ENCODE results near the gene KCNJ6.

Gene KCNJ6

DNA sequence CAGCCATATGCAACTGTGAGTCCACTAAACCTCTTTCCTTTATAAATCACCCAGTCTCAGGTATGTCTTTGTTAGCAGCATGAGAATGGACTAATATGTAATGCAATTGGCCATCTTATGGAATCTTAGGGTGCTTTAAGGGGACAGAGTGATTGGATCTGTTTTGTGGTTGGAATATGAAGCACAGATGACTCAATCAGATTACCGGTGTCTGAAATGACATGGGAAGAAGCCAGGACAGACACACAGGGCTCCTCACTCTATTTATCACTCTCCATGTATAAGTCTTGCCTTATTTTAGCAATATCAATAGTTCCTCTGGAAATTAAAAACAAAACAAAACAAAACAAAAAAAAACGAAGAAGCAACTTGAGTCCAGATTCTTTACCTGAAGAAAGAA is 12.9 kb downstream of the KCNJ6 start:
- DNase-seq, result no peak

DNA sequence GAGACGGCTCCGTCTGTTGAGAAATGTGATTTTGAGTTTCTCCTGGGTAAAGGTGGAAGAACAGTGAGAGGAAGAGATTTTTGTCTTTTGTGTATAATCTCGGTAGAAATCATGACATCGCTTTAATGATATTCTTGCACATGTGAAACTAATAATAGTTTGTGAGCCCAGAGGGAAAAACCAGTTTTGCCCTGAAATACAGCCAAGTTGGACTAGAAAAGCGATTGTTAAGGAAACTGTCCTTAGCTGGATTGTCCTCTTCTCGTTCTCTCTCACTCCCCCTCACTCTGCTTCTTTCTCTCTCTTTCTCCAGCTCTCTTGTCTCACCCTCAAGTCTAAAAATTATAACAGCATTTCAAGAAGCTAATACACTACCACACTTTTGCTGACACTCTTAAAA is 17.1 kb downstream of the KCNJ6 start:
- DNase-seq, result no peak

GRCh38 chr21:37896788-37897187 is 19.5 kb downstream of the KCNJ6 start:
- no peak for DNase-seq

DNA sequence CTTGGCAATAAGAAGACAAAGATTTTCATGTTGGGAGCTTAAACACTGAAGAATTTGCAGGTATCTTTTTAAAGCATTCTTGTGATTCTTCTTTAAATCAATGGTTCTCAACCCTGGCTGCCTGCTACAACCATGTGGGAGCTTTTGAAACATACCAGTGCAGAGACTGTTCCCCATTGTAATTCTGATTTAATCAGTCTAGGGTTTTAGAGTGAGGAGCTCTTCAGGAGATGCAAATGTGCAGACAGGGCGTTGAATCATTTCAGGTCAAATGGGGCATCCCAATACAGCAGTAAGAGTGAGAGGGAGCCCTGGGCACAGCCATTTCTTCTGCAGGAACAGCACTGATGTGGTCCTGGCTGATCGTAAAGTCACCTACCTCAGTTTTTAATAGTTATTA is 24.3 kb downstream of the KCNJ6 start:
- no peak for DNase-seq

GRCh38 chr21:37888659-37889058 is 27.6 kb downstream of the KCNJ6 start:
- DNase-seq, result no peak

- DNase-seq, result no peak
These were observed 29.4 kb downstream of the KCNJ6 start for GRCh38 chr21:37886726-37887299.

GRCh38 chr21:37886120-37886519 is 30.1 kb downstream of the KCNJ6 start:
- DNase-seq, result no peak

GRCh38 chr21:37878946-37879660 is 37.2 kb downstream of the KCNJ6 start:
- DNase-seq, result no peak

DNA sequence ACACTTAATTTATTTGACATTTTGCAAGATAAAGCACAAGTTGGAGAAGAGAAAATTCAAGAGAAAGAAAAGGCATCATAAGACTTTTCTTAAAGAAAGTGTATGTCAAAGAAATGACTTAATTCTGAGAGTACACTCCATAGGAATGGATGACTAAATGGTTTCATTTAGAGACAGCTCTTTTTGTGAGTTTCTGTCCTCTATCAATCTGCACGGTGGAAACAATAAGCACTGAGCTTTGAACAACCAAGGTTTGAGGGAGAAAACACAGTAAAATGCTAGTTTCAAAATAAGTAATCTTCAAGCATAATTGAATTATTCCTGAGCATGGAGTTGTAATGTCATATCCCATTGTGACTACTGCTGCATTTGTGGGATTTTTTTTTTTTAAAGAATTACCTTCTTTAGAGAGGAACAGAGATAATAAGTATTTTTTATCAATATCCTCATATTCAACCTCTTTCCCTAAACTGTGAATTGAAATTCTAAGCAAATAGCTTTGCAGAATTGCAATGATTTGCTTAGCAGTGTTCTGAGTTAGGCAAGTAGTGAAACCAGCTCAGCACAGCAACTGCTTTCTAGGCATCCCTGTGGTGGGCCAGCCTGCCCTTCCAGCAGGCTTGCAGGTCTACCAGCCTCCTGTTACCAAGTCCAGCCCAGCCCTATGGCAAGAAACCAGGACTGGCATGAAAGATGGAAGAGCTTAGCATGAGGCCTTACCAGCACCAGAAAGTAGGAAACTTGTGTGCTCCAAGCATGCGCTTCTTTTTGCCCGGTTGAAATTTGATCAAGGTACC is 38.2 kb downstream of the KCNJ6 start:
- DNase-seq, result no peak

DNA sequence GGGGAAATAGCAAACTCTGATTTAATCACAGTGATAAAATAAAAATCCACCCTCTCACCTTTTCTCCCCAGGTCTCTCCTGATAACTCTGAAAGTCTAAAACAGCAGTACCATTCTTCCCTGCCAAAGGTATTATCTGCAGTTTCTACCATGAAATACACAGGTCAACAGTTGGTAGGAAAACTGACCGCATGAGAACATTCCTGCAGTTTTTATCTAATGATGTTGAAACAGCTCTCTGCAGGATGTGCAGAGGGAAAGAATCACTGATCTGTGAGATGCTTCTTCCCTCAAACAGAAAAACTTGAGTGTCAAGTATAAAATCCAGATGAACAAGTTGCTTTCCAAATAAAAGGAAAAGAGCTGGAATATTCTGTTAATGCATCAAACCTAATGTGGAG is 39.1 kb downstream of the KCNJ6 start:
- DNase-seq, result no peak

GRCh38 chr21:37876561-37876960 is 39.7 kb downstream of the KCNJ6 start:
- DNase-seq, result no peak

- DNase-seq, result no peak
These were observed 41.1 kb downstream of the KCNJ6 start for GRCh38 chr21:37874904-37875780.

DNA sequence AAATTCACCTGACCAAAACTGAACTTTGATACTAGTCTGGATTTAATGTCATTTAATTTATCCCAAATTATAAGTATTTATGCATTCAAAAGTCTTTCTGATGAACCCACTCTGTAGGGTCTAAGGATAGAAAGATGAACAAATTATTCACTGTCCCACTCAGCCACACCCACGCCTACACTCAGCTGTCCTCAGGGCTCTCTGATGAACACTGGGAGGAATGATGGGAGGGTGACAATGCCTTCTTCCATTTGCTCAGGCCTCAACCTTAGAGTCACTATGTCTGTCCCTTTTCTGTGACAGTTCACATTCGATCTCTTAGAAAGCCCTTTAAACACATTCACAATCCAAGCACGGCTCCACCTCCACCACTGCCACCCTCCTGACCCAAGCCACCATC is 41.8 kb downstream of the KCNJ6 start:
- no peak for DNase-seq

DNA sequence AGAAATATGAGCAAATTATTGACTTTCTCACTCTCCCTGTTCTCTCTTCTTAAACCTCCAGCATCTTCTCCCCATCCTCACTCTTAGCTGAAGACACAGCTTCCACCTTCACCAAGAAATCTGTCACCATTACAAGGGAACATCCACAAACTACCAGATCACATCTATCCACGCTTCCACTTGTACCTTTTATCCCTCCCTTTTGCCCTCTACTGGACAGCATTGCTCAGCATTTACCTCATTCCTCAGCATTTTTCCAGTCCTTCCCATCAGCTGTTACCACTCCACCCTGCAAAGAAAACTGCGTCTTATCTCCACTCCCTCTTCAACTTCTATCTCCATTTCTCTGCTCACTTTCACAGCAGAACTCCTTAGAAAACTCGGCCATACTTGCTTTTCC is 42.6 kb downstream of the KCNJ6 start:
- no peak for DNase-seq

DNA sequence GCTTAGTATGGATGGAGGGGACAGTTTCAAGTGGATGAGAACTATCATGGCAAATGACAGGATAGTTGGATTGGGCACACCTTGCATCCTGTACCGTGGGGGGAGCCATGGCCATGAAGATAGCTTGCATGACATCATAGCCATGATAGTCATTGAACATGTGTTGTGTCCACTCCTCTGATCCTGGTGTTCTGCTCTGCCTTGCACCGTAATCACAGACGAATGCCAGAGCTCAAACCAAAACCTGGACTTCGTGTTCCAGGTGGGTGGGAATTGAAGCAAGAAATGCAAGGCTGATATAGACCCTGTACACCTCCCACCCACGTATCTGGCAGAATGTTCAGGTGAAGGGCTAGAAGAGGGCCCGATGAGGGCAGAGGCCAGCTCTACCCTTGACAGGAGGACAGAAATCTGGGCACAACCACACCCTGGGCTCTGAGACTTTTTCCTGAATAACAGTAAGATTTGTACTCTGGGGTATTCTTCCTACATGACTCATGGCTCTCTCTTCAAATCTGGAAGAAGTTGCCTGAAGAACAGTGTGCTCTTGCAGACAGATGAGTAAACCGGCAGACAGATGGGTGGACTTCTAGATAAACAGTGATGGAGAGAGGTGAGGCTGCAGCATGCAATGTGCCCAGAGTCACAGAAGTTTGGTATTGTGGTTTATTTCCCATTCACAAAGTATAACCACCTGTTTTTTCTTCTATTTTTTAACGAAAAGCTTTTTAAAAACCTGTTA is 45.0 kb downstream of the KCNJ6 start:
- DNase-seq, result no peak

DNA sequence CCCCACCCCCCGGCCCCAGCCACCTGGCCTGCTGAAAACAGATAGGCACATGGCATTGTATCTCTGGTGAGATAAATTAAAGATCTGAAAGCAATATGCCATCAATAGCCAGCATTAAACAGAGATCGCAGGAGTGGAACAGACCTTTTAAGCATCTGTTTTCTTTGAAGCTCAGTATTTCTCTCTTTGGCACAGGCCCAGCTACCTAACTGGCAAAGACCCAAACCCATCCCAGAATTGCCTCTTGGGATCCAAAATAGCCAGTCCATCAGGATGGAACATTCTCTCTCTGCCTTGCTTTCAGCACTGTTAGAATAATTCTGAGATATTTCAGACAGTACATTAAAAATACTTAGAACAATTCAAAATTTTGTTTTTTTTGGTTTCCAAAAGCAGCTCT is 46.0 kb downstream of the KCNJ6 start:
- no peak for DNase-seq

GRCh38 chr21:37869661-37870060 is 46.6 kb downstream of the KCNJ6 start:
- DNase-seq, result no peak

- DNase-seq, result no peak
These were observed 47.6 kb downstream of the KCNJ6 start for GRCh38 chr21:37868446-37869295.

DNA sequence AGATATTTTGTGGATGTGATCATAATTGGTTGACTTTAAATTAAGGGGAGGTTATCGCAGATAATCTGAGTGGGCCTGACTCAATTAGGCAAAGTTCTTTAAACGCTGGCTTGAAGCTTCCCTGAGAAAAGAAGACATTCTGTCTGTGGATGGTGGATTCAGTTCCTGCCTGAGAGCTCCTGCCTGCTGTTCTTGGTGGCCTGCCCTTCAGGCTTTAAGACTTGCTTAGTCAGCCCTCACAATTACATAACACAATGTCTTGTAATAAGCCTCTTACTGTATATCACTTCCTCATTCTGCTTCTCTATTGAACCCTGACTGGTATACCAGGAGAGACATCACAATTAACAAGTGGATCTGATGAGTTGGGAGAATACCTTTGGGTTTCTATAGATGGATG is 50.2 kb downstream of the KCNJ6 start:
- no peak for DNase-seq

DNA sequence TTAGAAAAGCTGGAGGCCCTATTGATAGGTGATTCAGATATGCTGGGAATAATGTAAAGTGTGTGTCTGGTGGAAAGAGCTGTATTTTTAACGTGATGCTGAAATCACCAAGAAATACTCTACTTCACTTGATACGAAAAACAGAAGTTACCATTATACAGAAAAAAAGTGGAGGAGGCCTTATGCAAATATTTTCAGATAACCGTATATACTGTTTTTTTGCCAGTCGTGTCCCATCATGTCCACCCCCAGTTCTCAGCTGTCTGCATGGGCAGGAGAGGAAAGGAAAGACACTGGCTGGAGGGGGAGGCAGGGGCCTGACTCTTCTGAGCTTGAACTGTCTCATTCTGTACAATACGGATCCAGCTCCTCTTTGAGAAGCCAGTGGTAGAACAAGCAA is 51.1 kb downstream of the KCNJ6 start:
- DNase-seq, result no peak

- no peak for DNase-seq
These were observed 52.4 kb downstream of the KCNJ6 start for GRCh38 chr21:37863842-37864241.

DNA sequence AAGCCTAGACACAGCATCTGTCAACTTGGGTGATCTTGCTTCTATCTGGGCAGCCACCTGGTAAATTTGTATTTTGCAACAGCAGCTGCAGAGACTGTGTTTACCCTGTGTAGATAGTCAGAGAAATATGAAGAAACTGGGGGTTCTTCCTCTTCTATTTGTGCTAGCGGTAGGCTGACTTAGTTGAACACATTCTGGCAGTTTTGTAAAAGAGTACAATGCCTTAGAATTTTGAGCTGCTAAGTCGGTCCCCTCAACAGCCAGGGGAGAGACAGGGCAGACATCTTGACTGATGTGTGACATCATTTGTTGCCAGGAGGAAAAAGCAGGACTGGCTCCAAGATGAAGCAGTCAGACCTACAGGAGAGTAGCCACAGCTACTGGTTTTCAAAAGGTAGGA is 53.7 kb downstream of the KCNJ6 start:
- DNase-seq, result no peak
